H1 (cell line): Measurements from ENCODE around the gene TPM2. TPM values are rescaled to one million over a fixed set of nuclear protein-coding genes. Genes with fewer than 3 reads are reported as not detected.

Experiments
- BACH1 ChIP-seq: IDR thresholded peaks from 2 replicates; pipeline ENCODE4 v1.6.1; 2012; ENCODE audit warnings: low read length, improper control_type of control experiment
- CHD2 ChIP-seq: IDR thresholded peaks from 2 replicates; pipeline ENCODE4 v1.6.1; 2012; ENCODE audit warnings: low read length, improper control_type of control experiment
- CTCF ChIP-seq, 3 experiments: IDR thresholded peaks; 1 replicate in 2 of 3; 2 replicates in 1 of 3; pipeline versions ENCODE4 v1.5.1 to v1.6.1; 2011; ENCODE audit warnings: low read length in 3 of 3, mild to moderate bottlenecking in 3 of 3, inconsistent platforms in 2 of 3, low read depth in 1 of 3, moderate library complexity in 1 of 3; ENCODE audit not compliant: insufficient read depth in 1 of 3; ENCODE audit errors: control extremely low read depth in 1 of 3
- E2F6 ChIP-seq: IDR thresholded peaks from 2 replicates; pipeline ENCODE4 v1.6.1; 2012; ENCODE audit warnings: inconsistent platforms
- NANOG ChIP-seq: IDR thresholded peaks from 2 replicates; pipeline ENCODE4 v1.6.1; 2011; ENCODE audit warnings: low read length, low read depth, mild to moderate bottlenecking, inconsistent platforms; ENCODE audit not compliant: insufficient read depth, poor library complexity, severe bottlenecking
- SIRT6 ChIP-seq: IDR thresholded peaks from one replicate; pipeline ENCODE4 v1.7.1; 2012; ENCODE audit warnings: low read length, inconsistent platforms
- SIX5 ChIP-seq: IDR thresholded peaks from 2 replicates; pipeline ENCODE4 v1.6.1; 2011; ENCODE audit warnings: mild to moderate bottlenecking, low read depth, low read length
- SP4 ChIP-seq: IDR thresholded peaks from 2 replicates; pipeline ENCODE4 v1.6.1; 2012; ENCODE audit warnings: low read length, inconsistent platforms
- TCF12 ChIP-seq: IDR thresholded peaks from 2 replicates; pipeline ENCODE4 v1.6.1; 2011; ENCODE audit warnings: low read depth, mild to moderate bottlenecking, low read length
- polyA plus RNA-seq, 7 experiments: library from polyadenylated mRNA; depleted of rRNA in 3 of 7; stranded (reverse) in 5 of 7; unstranded in 2 of 7; fragments of >200 nt in 5 of 7; fragments of 200-250 nt in 2 of 7; gene quantifications; 1 replicate in 5 of 7; 2 replicates in 1 of 7; 4 replicates in 1 of 7; pipeline versions ENCODE4 v1.2.1 to v1.2.3, GENCODE V29; 2011 to 2013; ENCODE audit warnings: missing spikeins in 2 of 7, mixed read lengths in 2 of 7
- total RNA-seq: library from RNA; stranded (reverse); fragmentation: NEBNext Ultra II Directional; extraction: Animal tissue kit (Norgen Biotek cat#: 25700); gene quantifications from 2 replicates; pipeline ENCODE4 v1.2.1, GENCODE V29; 2021

TPM2 gene
- total and polyA plus RNA-seq, 2 of the 8 experiments (the other 6 are each of a cell fraction or from before 2014, with no cell fraction given) = 62.5 to 181 TPM

GRCh38 chr9:35710818-35711500 lies 21.2 kb upstream of the TPM2 start (continued):
- TF ChIP-seq BACH1 = no peak
- TF ChIP-seq E2F6 = no peak
- no peak for TF ChIP-seq NANOG
- no peak for TF ChIP-seq TCF12
- TF ChIP-seq SP4 = no peak
- no peak for TF ChIP-seq SIX5
- no peak for TF ChIP-seq CHD2
- TF ChIP-seq SIRT6 = no peak
- TF ChIP-seq CTCF (IDR thresholded peaks at IDR 0.05; ENCODE audit: control extremely low read depth in 1 of 3, insufficient read depth in 1 of 3, low read depth in 1 of 3, low read length in 3 of 3) = no peak
- TF ChIP-seq, all 59 proteins: peak for 0
